Stimulated activated CD4-positive, alpha-beta T cell treated with anti-CD3 and anti-CD28 coated beads, Interleukin-4, amount 100 ng/mL, for 4 hours (primary cell): Measurements from ENCODE around the gene SPRR2F.

ENCODE experiments used
- DNase-seq, 2 experiments: peaks; one replicate each; pipeline ENCODE4 v3.0.0-alpha.2; 2020

Gene SPRR2F

GRCh38 chr1:153072806-153073726, 40.2 kb downstream of the SPRR2F start:
- no peak for DNase-seq

- no peak for DNase-seq
Observed at GRCh38 chr1:153071511-153071910, 41.8 kb downstream of the SPRR2F start, which contains the start of gene SPRR2B. Gene SPRR2B, minus strand, starts transcription at chr1:153071611. Its CDS starts 772 bp downstream, at chr1:153070839.

- no peak for DNase-seq
Observed at GRCh38 chr1:153070243-153070642, 43.1 kb downstream of the SPRR2F start.
